ENCODE data around the gene ANAPC7.

Gene ANAPC7

GRCh38 chr12:110329710-110330109, 73.8 kb downstream of the ANAPC7 start:
- TF ChIP-seq BACH2 (CRISPR knock-in tag; IDR thresholded peaks at IDR 0.05; ENCODE audit: borderline replicate concordance) (no peak), PATZ1 (CRISPR knock-in tag; IDR thresholded peaks at IDR 0.05; ENCODE audit: borderline replicate concordance) (no peak), CREB5 (CRISPR knock-in tag; IDR thresholded peaks at IDR 0.05; ENCODE audit: low read depth) (no peak), ZNF70 (CRISPR knock-in tag; IDR thresholded peaks at IDR 0.05) (no peak), OSR1 (CRISPR knock-in tag; IDR thresholded peaks at IDR 0.05) (no peak), GLIS3 (CRISPR knock-in tag; IDR thresholded peaks at IDR 0.05) (no peak), ISL1 (CRISPR knock-in tag; IDR thresholded peaks at IDR 0.05) (no peak), TOX (CRISPR knock-in tag; IDR thresholded peaks at IDR 0.05; ENCODE audit: borderline replicate concordance) (no peak), CSRNP3 (CRISPR knock-in tag; IDR thresholded peaks at IDR 0.05) (no peak), ZNF565 (CRISPR knock-in tag; conservative IDR thresholded peaks at IDR 0.05; ENCODE audit: low read depth) (no peak), POU6F1 (CRISPR knock-in tag; IDR thresholded peaks at IDR 0.05; ENCODE audit: borderline replicate concordance, low read depth) (no peak), RARB (CRISPR knock-in tag; IDR thresholded peaks at IDR 0.05) (no peak), ZC3H10 (CRISPR knock-in tag; IDR thresholded peaks at IDR 0.05) (no peak), PPARA (CRISPR knock-in tag; IDR thresholded peaks at IDR 0.05; ENCODE audit: borderline replicate concordance) (no peak)
- ATAC-seq: no peak
